Limb (tissue), 2 donors: ENCODE results near the gene AFF1.
"Not testable (repeated sequence)": the region's sequence is repeated elsewhere in the genome, so short reads cannot be mapped to it uniquely, and the experiment has no call there.

Source experiments
- DNase-seq, 2 donors: peaks; one replicate each; pipeline ENCODE4 v3.0.0-alpha.2; 2016; ENCODE audit errors: extremely low spot score in 2 of 2

AFF1 gene

DNA sequence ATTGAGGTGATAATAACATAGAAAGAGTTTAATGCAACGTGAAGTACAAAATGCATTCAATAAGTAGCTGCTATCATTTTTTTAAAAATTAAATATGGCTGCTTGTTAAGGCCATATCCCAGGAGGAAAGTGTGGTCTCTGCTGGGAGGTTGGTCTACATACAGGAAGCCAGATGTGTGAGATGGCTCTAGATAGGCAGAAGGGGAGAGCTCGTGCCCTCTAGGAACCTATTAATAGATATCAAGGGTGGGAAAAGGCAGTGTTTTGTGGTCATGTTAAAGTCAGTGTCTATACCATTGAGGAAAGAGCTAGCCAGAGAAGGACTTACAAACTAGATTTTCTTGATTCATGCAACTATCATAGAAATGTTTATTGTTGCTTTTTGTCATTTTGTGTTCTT lies 145.2 kb downstream of the AFF1 start:
- no peak for DNase-seq

DNA sequence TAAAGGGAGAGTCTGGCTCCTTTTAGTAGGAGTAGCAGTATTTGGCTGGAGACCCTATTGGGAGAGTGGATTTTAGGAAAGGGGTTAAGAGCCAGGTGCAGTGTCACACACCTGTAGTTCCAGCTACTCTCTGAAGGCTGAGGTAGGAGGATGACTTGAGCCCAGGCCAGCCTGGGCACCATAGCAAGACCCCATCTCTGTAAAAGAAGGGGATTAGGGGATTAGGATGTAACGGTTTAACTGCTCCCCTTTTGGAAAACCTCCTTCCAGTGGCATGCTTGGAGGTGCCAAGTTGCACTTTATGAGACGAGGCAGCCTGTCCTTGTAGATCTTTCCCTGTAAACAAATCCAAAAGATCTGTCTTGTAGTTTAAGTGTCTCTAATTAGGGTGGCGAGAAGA lies 145.7 kb downstream of the AFF1 start:
- DNase-seq, result no peak

DNA sequence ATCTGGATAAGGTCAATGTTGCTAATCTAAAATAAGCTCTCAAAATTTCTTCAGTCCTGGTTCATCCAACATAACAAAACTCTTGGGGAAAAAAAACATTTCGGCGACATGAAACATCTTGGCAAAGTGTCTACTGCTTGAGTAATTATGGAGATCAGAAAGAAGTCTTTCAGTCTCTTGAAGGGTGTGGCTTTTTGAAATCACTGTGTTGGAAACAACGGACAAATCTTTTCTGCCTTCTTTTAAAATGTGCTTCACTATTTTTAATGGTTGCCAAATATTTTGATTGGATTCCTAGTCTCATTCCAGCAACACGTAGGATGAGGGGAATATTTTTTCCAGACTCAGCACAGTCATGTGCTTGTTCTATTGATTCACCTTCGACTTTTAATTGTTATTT lies 147.0 kb downstream of the AFF1 start:
- DNase-seq, result no peak

DNA sequence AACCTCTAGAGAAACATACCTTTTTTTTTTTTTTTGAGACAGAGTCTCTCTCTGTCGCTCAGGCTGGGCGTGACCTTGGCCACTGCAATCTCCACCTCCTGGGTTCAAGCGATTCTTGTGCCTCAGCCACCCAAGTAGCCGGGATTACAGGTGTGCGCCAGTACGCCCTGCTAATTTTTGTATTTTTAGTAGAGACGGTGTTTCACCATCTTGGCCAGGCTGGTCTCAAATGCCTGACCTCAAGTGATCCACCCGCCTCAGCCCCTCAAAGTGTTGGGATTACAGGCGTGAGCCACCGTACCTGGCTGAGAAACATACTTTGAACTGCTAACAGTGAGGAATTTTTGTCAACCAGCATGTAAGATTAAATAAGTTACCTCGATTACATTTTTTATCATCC lies 150.9 kb downstream of the AFF1 start:
- DNase-seq, result not testable (repeated sequence)

DNA sequence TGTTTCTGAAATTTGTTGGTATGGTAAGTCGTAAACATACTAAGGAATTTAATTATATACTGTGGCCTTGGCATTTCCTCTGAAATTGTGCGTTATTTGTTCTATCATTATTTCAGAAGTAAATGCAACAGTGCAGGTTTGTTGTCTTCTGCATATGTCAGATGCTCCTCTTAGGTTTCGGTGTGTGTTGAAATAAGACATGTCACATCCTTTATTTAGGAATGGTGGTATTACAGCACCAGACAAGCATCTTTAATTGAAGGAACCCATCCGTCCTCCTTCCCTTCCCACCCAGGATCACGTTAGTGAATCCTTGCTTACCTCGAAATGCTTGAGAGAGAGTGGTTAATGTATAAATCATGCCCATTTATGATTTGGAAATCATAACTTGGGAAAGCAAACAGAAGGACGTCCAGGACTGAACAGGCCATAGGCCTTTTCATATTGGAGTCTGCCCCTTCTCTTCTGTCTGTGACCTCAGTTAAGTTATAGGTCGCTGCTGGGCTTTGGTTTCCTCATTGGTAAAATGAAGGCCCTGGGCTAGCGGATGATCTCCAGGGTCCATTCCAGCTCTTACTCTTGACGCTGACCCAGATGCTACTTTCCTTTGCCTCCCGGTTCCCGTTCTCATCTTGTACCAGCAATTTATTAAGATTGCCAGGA lies 151.5 kb downstream of the AFF1 start:
- no peak for DNase-seq

DNA sequence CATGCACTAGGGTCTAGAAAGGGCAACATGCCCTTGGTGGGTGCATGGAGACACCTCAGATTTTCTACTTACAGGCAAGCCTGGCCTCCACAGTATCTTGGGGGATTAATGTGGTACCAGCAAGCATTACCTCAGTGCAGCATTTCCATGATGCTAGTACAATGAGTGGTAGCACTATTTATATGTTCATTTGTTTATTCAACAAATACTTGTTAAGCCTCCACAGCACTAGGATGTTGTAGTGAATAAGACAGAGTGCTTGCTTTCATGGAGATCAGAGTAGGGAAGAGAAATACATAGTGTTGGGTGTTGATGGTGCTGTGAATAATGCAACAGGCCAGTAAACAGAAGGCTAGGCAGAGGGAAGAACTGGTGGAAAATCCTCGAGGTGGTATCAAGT lies 152.2 kb downstream of the AFF1 start:
- no peak for DNase-seq

DNA sequence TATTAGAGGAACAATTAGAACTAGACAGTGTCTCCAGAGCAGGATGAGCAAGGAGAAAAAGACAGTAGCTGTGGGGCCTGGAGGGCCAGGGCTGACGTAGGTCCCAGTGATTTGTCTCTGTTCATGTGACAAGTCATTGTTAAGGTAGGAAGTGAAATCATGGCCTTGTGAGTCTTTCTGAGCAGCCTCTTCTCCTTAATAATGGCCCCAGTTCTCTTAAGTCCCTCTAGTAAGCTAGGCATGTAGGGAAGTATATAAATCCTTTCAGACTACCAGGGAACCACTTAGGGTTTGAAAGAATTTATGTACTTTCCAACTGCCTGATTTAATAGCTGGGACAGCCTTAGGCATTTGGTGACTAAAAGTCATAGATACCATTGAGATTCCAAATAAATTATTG lies 152.6 kb downstream of the AFF1 start:
- DNase-seq, result no peak

DNA sequence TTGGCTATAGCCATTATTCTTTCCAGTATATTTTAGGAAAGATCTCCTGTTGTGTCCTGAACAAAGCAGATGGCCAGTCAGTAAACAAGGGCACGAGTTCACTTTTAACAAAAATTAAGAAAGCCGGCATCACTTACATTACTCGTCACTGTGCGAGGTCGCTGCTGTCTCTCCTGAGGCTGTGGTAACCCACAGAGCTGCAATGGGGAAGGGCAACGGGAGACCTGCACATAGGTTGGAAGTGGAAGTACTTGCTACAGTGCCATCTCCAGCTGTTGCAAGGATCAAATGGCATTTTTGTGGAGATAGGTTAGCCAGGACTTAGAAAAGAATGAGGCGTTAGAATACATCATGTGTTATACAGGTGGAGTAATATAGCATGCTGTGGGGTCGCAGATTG lies 153.4 kb downstream of the AFF1 start:
- no peak for DNase-seq

DNA sequence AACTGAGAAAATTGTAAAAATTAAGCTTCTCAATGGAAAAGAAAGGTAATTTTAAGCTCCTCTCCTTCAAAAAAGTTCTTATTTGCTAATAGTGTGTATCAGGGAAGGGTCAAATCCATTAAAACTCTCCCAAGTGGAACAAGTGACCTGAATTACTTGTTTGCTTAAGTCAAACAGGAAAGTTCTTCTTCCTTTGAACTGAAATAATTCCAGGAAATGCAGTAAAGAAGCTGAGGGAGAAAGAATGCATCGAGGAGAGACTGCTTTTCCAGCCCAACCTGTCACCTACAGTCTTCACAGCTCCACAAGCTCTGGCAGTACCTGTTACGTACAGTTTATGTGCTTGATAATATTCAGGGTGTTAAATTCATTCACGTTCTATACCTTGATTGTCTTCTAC lies 154.6 kb downstream of the AFF1 start:
- DNase-seq, result no peak

DNA sequence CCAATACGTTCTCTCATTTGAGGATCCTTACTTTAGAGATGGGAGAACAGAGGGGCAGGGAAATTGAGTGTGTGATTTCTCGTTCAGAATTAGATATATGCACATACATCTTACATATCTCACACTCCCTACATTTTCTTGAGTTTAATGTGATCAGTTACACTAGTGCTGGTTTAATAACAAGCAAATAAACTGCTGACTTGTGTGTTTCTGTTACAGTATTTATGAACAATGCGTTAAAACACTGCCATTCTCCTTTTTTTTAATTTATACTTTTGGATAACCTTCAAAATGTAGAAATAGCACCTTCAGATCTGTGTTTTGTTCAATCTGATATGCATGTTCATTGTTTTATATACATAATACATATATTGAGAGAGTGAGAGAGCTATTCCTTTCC lies 155.5 kb downstream of the AFF1 start:
- no peak for DNase-seq

DNA sequence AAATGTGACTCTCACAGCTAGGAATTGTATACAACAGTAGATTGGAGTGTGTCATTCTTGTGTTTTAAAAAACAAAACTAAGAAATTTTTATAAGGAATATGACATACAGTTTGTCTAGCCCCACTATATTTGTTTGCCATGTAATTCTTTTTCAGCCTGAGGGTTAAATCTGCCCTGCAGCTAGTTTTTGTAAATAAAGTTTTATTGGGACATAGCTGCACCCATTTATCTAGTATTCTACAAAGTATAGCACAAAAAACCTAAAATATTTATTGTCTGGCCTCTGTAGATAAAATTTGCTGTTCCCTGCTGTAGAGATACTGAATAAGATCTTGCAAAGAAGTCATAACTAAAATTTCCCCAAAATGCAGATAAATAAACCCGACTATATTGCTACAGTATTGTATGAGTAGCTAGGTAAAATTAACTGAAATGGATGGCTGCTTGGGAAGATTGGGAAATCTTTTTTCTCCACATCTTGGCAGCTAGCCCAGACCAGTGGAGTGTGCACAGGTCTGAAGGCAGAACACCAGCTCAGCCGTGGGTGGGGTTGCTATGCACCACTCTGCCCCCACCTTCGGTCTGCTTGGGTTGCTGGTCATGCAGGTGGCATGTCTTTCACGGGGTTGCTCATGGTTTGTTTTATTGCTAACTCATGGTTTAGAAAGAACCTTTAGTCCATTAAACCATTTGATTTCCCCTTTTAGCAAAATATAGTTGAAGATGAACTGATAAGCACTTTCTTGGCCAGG lies 157.8 kb downstream of the AFF1 start:
- DNase-seq, result no peak

DNA sequence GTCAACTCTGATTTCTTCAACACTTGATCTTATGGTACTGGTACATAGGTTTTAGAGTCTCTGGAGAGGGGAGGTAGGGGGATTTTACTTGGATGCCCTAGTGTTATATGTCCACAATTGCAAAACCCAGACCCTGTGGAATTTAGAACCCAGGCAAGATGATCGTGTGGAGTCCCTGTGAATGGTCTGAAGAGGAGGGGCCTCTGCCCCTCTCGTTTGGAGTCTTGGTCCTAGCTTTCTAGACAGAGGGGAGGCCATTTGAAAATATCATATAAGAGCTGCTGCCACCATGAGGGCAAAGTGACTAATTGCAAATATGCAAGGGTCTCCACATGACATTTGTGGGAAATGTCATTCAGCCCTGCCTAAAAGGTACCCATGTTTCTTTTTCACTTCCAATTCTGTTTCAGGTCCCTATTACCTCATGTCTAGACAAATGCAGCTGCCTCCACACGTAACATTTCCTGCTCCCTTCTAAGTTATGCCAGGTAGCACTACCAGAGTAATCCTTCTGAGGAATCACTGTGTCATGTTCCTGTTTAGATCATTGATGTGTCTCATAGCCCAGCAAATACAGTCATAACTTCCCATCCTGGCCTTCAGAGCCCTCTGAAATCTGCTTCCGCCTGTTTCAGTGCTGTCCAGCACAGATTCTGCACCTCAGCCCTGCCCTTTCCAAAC lies 158.8 kb downstream of the AFF1 start:
- peak; percentile 50 to 65 for DNase-seq

DNA sequence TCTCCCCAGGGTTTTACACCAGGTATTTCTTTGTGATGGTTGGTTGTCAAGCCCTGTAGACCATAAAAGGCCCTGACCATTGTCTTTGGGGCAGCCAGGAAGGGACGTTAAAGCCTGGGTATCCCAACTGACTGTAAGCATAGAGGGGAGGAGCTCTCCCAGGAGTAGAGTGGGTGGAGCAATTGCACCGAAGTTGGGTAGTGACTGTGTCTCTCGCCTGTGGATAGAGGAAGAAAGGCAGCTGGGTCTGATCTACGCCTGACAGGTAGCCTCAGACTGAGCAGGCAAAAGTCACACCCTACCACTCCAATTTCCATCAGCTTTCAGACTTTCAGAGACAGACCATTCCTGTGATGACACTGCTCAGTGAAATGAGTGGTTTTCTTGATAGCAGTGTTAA lies 162.3 kb downstream of the AFF1 start:
- DNase-seq, result no peak

DNA sequence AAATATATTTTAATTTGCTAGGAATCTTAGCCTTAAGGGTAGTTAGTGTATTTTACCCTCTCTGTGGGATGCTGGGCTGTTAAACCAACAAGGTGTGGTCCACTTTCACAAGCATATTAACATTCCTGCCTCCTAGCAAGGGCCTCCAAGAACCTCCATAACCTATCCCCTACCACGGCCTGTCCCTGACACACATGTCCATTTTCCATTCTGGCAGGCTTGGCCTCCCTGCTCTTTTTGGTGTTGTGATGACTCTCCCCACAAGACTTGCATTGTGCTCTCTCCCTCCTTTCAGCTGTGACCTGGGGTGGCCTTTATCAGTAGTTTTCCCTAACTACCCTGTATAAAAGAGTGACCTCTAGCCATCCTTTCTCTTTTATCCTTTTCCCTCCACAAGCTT lies 165.4 kb downstream of the AFF1 start:
- no peak for DNase-seq

DNA sequence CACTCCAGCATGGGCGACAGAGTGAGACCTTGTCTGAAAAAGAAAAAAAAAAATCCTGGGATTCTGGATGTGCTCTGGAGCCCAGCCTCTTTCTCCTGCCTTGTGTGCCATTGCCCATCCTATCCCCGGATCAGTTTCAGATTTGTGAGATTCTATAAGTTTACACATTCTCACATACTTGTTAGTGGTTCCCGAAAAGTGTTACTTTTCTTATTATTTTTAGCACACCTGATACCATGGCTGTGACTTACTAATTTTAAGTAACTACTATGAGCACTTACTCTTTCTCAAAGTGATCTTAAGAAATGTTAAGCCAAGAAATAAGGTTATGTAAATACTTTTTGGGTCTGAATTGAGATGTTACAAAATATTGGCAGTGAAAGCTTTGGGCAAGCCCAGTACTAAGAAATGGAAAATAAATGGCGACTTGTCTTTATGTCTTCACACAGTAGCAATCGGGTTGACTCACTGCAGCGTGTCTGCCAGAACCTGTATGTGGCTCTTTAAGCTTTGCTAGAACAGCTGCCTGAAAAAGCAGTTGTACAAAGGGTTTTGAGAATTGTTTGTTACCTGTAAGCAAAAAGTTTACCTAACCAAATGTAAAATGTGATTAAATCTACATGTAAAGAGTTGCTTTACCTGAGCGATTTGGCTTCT lies 166.9 kb downstream of the AFF1 start:
- no peak for DNase-seq

DNA sequence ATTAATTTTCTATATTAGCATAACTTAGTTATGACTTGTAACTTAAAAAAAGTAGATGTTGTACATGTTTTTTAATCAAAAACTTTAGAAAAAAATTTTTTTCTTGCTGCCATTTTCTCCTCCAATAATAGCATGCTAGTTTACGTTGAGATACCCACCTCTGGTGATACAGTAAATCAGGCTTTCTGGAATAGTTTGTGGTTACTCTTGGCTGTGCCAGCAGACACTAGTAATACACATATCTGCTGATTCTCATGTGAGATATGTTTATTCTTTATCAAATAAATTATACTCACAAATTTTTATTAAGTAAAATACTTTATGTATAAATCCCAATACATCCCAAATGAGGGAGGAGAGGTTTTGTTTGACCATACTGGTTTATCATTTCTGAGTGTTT lies 168.3 kb downstream of the AFF1 start:
- DNase-seq, result no peak

DNA sequence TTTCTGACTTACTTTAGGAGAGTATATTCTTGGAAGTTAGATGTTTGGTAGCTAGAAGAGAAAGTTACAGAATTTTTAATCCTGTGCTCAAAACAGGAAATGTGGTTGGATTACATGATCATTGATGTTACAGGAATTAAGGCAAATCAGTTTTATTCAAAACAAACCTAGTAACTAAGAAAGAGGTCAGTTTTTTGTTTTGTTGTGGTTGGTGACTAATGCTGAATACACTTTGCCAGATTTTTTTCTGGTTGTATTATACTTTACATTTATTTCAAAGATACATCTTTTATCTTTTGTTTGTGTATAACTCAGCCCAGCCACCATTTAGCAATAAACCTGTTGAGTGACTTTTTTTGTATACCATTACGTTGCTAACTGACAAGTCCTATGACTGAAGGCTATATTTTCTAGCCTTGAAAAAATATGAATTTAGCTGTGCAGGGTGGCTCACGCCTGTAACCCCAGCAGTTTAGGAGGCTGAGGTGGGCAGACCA lies 168.9 kb downstream of the AFF1 start:
- DNase-seq, result no peak

DNA sequence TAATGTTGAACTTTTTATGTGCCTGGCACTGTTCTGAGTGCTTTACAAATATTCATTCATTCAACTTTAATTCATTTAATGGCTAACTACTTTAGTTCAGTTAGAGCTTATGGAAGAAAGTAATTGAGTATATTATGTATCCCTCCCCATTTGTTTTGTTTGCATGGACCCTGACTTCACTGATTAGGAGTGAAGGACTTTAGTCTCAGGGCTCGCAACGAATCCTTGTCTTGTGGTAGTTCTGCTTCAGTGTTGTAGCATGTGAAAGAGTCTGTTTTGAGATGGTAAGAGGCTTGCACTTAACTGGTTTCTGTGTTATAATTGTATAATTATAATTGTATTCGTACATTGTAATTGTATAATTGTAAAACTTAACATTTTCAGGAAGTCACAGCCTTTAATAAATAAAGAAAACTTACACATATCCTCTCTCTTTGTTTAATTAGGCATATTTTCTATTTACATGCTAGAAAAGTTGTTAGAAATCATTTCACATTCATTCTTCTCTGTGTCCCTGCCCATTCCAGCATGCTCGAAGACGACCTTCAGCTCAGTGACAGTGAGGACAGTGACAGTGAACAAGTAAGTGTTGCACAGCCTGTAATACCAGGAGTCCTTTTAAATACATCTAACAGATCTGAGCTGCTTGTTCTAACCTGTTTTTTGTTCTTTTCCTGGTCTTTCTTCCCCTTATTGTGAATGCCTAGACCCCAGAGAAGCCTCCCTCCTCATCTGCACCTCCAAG lies 170.5 kb downstream of the AFF1 start:
- DNase-seq, result no peak

DNA sequence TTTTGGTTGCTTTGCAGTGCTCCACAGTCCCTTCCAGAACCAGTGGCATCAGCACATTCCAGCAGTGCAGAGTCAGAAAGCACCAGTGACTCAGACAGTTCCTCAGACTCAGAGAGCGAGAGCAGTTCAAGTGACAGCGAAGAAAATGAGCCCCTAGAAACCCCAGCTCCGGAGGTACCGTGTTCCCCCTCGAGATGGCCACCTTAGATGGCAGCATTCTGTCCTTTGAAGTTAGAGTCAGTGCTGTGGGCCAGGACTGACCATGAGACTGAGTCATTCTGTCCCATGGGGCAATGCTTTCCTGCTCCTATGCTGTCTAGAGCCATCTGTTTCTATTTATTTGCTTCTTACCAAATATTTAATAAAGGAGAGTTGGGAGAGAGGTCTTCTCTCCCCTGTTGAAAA lies 173.3 kb downstream of the AFF1 start:
- no peak for DNase-seq

DNA sequence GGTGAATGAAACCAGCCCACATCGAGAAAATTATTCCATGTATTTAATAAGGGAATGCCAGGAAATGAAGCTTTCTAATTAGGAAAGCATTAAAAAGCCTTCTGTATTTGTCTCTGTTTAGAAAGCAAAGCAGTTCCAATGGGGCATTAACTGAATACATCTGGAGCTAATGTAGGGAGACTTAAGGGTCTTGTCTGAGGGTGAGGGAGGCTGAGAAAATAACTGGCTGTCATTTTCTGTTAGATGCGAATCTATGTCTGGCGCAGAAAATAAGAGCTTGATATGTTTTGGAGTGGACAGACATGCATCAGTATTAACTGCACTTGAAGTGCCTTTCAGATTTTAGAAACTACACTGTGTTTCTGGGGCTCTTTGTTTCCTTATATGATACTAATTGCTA lies 174.3 kb downstream of the AFF1 start:
- DNase-seq, result no peak

DNA sequence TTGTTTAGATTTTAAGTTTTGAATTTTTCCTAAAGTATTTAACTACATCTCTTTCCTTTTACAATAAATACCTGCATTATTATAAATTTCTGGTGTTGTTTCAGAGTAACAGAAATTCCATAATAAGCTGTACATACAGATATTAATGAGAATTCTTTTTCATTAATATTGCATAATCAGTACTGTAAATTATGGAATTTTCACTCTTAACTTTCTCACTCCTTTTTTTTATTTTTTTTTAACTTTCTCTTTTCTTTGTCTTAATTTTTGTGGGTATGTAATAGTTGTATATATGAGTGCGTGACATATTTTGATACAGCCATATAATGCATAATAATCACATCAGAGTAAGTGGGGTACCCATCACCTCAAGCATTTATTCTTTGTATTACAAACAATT lies 175.1 kb downstream of the AFF1 start:
- DNase-seq, result no peak
